Sigmoid colon (tissue), 7 donors: ENCODE measurements around the gene ROPN1B. TPM values are rescaled to one million over a fixed set of nuclear protein-coding genes. Genes with fewer than 3 reads are reported as not detected.

ENCODE experiments used
- DNase-seq: peaks from one replicate; pipeline ENCODE4 v3.0.0-alpha.2; 2019
- H3K27ac ChIP-seq, 4 donors: fragments of 200-600 bp; sonication (generic); one replicate each; pipeline ENCODE4 v1.5.1; 2016 to 2019; ENCODE audit warnings: mild to moderate bottlenecking in 1 of 4
- H3K27me3 ChIP-seq, 3 donors: fragments of 200-600 bp; sonication (generic); one replicate each; pipeline ENCODE4 v1.5.1; 2019; ENCODE audit warnings: mild to moderate bottlenecking in 1 of 3
- H3K36me3 ChIP-seq, 4 donors: fragments of 200-600 bp; sonication (generic); one replicate each; pipeline ENCODE4 v1.5.1; 2016 to 2019
- H3K4me1 ChIP-seq, 4 donors: fragments of 200-600 bp; sonication (generic); one replicate each; pipeline ENCODE4 v1.5.1; 2017 to 2019
- H3K4me3 ChIP-seq, 4 donors: fragments of 200-600 bp; sonication (generic); one replicate each; pipeline ENCODE4 v1.5.1; 2017 to 2019; ENCODE audit warnings: mild to moderate bottlenecking in 2 of 4, moderate library complexity in 1 of 4
- H3K9me3 ChIP-seq, 4 donors: fragments of 200-600 bp in 3 of 4; sonication (generic) in 3 of 4; one replicate each; pipeline versions ENCODE4 v1.5.1 to v1.6.1; 2013 to 2019
- EP300 ChIP-seq, 4 donors: sonication (generic); formaldehyde crosslinking; IDR thresholded peaks; one replicate each; pipeline ENCODE4 v1.6.1; 2017; ENCODE audit warnings: antibody characterized with exemption in 4 of 4
- POLR2A ChIP-seq, 2 donors: fragments of 450-650 bp; IDR thresholded peaks; one replicate each; pipeline ENCODE4 v1.6.1; 2016; ENCODE audit warnings: antibody characterized with exemption in 2 of 2, mild to moderate bottlenecking in 2 of 2, moderate library complexity in 2 of 2
- POLR2AphosphoS5 ChIP-seq, 4 donors: sonication (generic); formaldehyde crosslinking; IDR thresholded peaks; one replicate each; pipeline ENCODE4 v1.6.1; 2017; ENCODE audit warnings: antibody characterized with exemption in 4 of 4
- WGBS, 2 donors: extraction: QIAGEN DNeasy Blood & Tissue Kit; methylation state at CpG; one replicate each; pipeline ENCODE4 v1.1.7; 2013; 5-methylcytosine and 5-hydroxymethylcytosine counted together
- intact Hi-C: fragments of 100-400 bp; cut with DNase I; formaldehyde crosslinking; loops from one replicate; pipeline ENCODE4 v1.15.1; 2023
- polyA plus RNA-seq, 3 donors: library from polyadenylated mRNA; stranded (reverse); fragments of 200-250 nt; gene quantifications; one replicate each; pipeline ENCODE4 v1.2.3, GENCODE V29; 2013
- total RNA-seq, 4 donors: library from RNA; depleted of rRNA; stranded (reverse); fragments of >200 nt; gene quantifications; one replicate each; pipeline ENCODE4 v1.1.0, GENCODE V29; 2016
- TF ChIP-seq, protein P1 (sequence below), 4 experiments: fragments of 450-650 bp in 3 of 4; fragments of 200-600 bp in 1 of 4; IDR thresholded peaks; one replicate each; pipeline ENCODE4 v1.5.1; 2016 to 2019; ENCODE audit warnings: antibody characterized with exemption in 4 of 4, mild to moderate bottlenecking in 3 of 4, moderate library complexity in 2 of 4
- donor health status: healthy with polysubstance abuse.
- donor health status: Bipolar disorder and iron deficiency.
- donor health status: healthy.

The ROPN1B gene
- total and polyA plus RNA-seq, 7 donors = 0.06 to 1.1 TPM; not detected in 5

DNA sequence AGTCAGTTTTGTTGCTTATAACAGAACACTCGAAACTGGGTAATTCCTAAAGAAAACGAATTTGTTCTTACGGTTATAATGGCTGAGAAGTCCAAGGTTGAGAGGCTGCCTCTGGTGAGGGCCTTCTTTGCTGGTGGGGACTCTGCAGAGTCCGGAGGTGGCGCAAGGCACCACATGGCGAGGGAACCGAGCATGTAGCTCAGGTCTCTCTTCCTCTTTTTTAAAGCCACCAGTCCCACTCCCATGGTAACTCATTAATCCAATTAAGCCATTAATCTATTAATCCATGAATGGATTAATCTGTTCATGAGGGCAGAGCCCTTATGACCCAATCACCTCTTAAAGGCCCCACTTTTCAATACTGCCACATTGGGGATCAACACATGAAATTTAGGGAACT lies 50.0 kb downstream of the ROPN1B start:
- DNase-seq = no peak
- intact Hi-C loops = no loop called here
- WGBS, 2 donors = 95 to 97% methylated on average over 7 of the region's 7 CpGs
- H3K4me3 ChIP-seq = no peak overlapping the region
- peaks cover 0 to 32% (median 0%) of the 10 kb centered on the region in 4 donors for H3K36me3 ChIP-seq
- H3K27me3 ChIP-seq = no peaks in the 10 kb centered on the region
- peaks cover 0 to 26% (median 8%) of the 10 kb centered on the region in 4 donors for H3K4me1 ChIP-seq
- TF ChIP-seq, protein P1, sequence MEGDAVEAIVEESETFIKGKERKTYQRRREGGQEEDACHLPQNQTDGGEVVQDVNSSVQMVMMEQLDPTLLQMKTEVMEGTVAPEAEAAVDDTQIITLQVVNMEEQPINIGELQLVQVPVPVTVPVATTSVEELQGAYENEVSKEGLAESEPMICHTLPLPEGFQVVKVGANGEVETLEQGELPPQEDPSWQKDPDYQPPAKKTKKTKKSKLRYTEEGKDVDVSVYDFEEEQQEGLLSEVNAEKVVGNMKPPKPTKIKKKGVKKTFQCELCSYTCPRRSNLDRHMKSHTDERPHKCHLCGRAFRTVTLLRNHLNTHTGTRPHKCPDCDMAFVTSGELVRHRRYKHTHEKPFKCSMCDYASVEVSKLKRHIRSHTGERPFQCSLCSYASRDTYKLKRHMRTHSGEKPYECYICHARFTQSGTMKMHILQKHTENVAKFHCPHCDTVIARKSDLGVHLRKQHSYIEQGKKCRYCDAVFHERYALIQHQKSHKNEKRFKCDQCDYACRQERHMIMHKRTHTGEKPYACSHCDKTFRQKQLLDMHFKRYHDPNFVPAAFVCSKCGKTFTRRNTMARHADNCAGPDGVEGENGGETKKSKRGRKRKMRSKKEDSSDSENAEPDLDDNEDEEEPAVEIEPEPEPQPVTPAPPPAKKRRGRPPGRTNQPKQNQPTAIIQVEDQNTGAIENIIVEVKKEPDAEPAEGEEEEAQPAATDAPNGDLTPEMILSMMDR (IDR thresholded peaks at IDR 0.05) = no peak
- TF ChIP-seq POLR2A (IDR thresholded peaks at IDR 0.05) (no peak), POLR2AphosphoS5 (IDR thresholded peaks at IDR 0.05) (no peak), EP300 (IDR thresholded peaks at IDR 0.05) (no peak)
- no peaks in the 10 kb centered on the region for H3K9me3 ChIP-seq
- no peak overlapping the region for H3K27ac ChIP-seq

DNA sequence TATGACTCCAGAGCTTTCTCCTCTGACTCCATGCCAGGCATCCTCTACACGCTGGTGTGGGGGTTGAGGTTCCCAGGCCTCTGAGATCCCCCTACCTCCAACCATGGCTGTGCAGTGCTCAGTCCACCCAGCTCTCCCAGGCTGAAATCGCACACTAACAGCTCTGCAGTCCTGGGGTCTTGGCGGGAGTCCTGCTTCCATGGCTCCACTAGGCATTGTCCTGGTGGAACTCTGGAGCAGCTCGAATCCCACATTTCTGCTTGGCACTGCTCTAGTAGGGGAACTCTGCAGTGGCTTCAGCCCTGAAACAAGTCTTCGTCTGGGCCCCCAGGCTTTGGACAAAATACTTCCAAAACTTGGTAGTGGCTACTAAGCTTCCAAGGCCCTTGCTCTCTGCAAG lies 50.7 kb downstream of the ROPN1B start:
- no peaks in the 10 kb centered on the region for H3K27me3 ChIP-seq
- 84 to 95% methylated on average over 5 of the region's 5 CpGs for WGBS, 2 donors
- no peaks in the 10 kb centered on the region for H3K9me3 ChIP-seq
- TF ChIP-seq EP300 (IDR thresholded peaks at IDR 0.05) (no peak), POLR2AphosphoS5 (IDR thresholded peaks at IDR 0.05) (no peak), POLR2A (IDR thresholded peaks at IDR 0.05) (no peak)
- TF ChIP-seq, protein P1 (IDR thresholded peaks at IDR 0.05) = no peak
- DNase-seq = peak; percentile 19
- H3K4me1 ChIP-seq = peaks cover 0 to 19% (median 1%) of the 10 kb centered on the region in 4 donors
- H3K36me3 ChIP-seq = peaks cover 0 to 32% (median 0%) of the 10 kb centered on the region in 4 donors
- intact Hi-C loops = no loop called here
- no peak overlapping the region for H3K27ac ChIP-seq
- H3K4me3 ChIP-seq = no peak overlapping the region

DNA sequence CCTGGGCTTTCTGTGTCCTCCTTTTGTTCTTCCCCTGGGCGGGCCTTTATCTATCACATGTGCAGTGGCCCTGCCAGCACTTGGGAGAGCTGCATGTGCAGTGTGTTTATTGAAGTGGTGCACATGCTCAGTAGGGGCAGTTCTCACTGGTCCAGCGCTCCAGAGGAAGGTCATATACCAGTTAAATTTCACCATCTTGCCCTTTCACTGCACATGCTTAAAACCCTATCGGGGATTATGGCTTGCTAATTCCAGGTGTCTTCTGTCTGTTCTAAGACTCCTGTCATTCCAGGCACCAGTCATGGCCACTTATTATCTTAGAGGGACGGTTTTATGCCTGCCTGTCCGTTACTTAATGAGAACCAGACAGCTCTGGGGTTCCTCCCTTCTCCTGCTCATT lies 52.2 kb downstream of the ROPN1B start:
- WGBS, 2 donors = 83 to 90% methylated on average over 5 of the region's 5 CpGs
- Histone ChIP-seq H3K4me1 (peaks cover 0 to 14% (median 0%) of the 10 kb centered on the region in 4 donors), H3K36me3 (peaks cover 0 to 34% (median 3%) of the 10 kb centered on the region in 4 donors), H3K4me3 (no peak overlapping the region), H3K9me3 (no peaks in the 10 kb centered on the region), H3K27me3 (no peaks in the 10 kb centered on the region), H3K27ac (no peak overlapping the region)
- intact Hi-C loops = no loop called here
- peak; percentile 48 for DNase-seq
- TF ChIP-seq POLR2AphosphoS5 (IDR thresholded peaks at IDR 0.05) = no peak

DNA sequence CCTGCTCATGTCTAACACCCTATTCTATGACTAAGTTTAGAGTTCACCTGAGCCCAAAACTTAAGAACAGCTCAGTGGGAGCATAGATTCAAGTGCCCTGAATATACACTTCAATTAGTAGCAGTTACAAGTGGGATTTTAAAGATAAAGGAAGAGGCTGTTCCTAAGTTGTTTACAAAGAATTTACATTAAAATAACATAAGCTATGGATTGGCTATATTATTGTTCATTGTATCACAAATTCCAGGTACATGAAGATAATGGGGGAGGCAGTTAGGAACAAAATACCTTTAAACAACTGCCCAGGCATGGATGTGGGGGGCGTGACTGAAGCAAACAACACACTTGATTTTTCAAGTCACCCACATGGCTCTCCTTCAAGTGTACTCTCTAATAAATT lies 52.7 kb downstream of the ROPN1B start:
- H3K9me3 ChIP-seq = no peaks in the 10 kb centered on the region
- peaks cover 0 to 34% (median 3%) of the 10 kb centered on the region in 4 donors for H3K36me3 ChIP-seq
- DNase-seq = no peak
- no peaks in the 10 kb centered on the region for H3K27me3 ChIP-seq
- peaks cover 0 to 14% (median 0%) of the 10 kb centered on the region in 4 donors for H3K4me1 ChIP-seq
- intact Hi-C loops = no loop called here
- no peak overlapping the region for H3K4me3 ChIP-seq
- no peak overlapping the region for H3K27ac ChIP-seq
- TF ChIP-seq POLR2A (IDR thresholded peaks at IDR 0.05) (no peak), POLR2AphosphoS5 (IDR thresholded peaks at IDR 0.05) (no peak), EP300 (IDR thresholded peaks at IDR 0.05) (no peak)
- TF ChIP-seq, protein P1 (IDR thresholded peaks at IDR 0.05) = no peak
- WGBS, 2 donors = 92% methylated on average over 1 of the region's 1 CpG

DNA sequence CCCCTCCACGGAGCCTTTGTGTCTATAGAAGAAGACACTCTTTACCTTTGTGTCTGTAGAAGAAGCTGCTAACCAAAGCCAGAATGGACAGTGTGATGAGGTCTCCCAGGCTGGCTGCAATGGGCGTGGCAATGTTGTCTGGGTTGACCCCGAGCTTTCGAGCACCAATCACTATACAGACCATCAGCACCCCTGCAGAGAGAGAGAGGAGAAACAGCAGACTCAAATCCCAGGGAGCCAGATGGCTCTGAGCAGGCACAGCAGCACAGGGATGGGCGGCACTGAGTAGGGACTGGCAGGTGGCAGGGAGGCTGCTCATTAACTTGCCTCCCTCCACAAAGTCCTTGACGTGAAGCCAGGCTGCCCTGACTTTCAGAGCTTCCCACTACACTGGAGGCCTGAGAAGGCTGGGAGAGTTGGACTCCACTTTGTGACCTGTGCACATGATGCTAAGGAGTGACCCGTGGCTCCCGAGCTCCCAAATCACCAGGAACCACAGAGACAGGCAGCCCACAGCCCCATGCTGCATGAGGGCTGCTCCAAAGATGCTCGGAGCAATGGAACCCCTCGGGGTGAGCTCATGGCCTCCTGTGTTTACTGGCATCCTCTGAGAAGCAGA lies 53.9 kb downstream of the ROPN1B start:
- Histone ChIP-seq H3K4me3 (no peak overlapping the region), H3K4me1 (peaks cover 0 to 14% (median 0%) of the 10 kb centered on the region in 4 donors), H3K27ac (no peak overlapping the region), H3K27me3 (no peaks in the 10 kb centered on the region), H3K36me3 (peaks cover 0 to 39% (median 3%) of the 10 kb centered on the region in 4 donors), H3K9me3 (peaks cover 0 to 3% (median 0%) of the 10 kb centered on the region in 4 donors)
- intact Hi-C loops = no loop called here
- TF ChIP-seq POLR2AphosphoS5 (IDR thresholded peaks at IDR 0.05) (no peak), EP300 (IDR thresholded peaks at IDR 0.05) (no peak), POLR2A (IDR thresholded peaks at IDR 0.05) (no peak)
- TF ChIP-seq, protein P1 (IDR thresholded peaks at IDR 0.05) = no peak
- WGBS, 2 donors = 91 to 94% methylated on average over 10 of the region's 10 CpGs
- no peak for DNase-seq
